IMR-90 (cell line): Measurements from ENCODE around the gene PRKAG2. TPM values are rescaled to one million over a fixed set of nuclear protein-coding genes. Genes with fewer than 3 reads are reported as not detected.

Source experiments
- ATAC-seq: fragments of 200-7000 bp; cut with Tn5 transposase; 2 replicates; pipeline ENCODE4 v1.9.1; 2020; ENCODE audit warnings: low read depth, mild to moderate bottlenecking, moderate library complexity
- BruUV-seq: library from RNA; stranded (reverse); fragments of 400-500 nt; replicated peaks from 2 replicates; lab custom pipeline; 2021; lab: Mats Ljungman, UMichigan
- CTCF ChIA-PET: fragments of 300-600 bp; formaldehyde crosslinking; extraction: SDS; loops from one replicate; lab custom pipeline; 2021; ENCODE audit warnings: antibody characterized with exemption; lab: Yijun Ruan, JAX
- POLR2A ChIA-PET: fragments of 300-600 bp; sonication (Branson Sonifier 250); formaldehyde crosslinking; loops from one replicate; lab custom pipeline; 2022; ENCODE audit warnings: antibody characterized with exemption; ENCODE audit not compliant: unreplicated experiment; lab: Charles Lee
- DNase-seq: peaks from one replicate; pipeline ENCODE4 v3.0.0; 2013
- H2AFZ ChIP-seq: replicated peaks from 2 replicates; pipeline ENCODE3; 2013; ENCODE audit warnings: low read length, mild to moderate bottlenecking; ENCODE audit not compliant: poor library complexity
- H2AK5ac ChIP-seq: 2 replicates; pipeline ENCODE4 v1.6.1; 2013; ENCODE audit warnings: low read depth, low read length, inconsistent platforms
- H2AK9ac ChIP-seq: replicated peaks from 2 replicates; pipeline ENCODE3; 2013; ENCODE audit warnings: mild to moderate bottlenecking, low read depth, low read length, moderate library complexity; ENCODE audit not compliant: poor library complexity
- H2BK120ac ChIP-seq: 2 replicates; pipeline ENCODE4 v1.6.1; 2013; ENCODE audit warnings: low read depth, low read length, inconsistent platforms
- H2BK15ac ChIP-seq: 3 replicates; pipeline ENCODE4 v1.6.1; 2013; ENCODE audit warnings: low read depth, low read length, inconsistent platforms
- H2BK20ac ChIP-seq: 2 replicates; pipeline ENCODE4 v1.6.1; 2013; ENCODE audit warnings: low read depth, mild to moderate bottlenecking, inconsistent platforms, low read length, moderate library complexity
- H2BK5ac ChIP-seq: 2 replicates; pipeline ENCODE4 v1.6.1; 2013; ENCODE audit warnings: mild to moderate bottlenecking, low read depth, low read length, inconsistent platforms; ENCODE audit not compliant: poor library complexity, severe bottlenecking
- H3K14ac ChIP-seq: replicated peaks from 2 replicates; pipeline ENCODE4 v1.6.1; 2013; ENCODE audit warnings: low read depth, low read length, inconsistent platforms
- H3K18ac ChIP-seq: 2 replicates; pipeline ENCODE4 v1.6.1; 2013; ENCODE audit warnings: low read depth, low read length, control low read depth
- H3K23ac ChIP-seq: 2 replicates; pipeline ENCODE4 v1.6.1; 2013; ENCODE audit warnings: low read depth, low read length, inconsistent platforms
- H3K27ac ChIP-seq: 2 replicates; pipeline ENCODE4 v1.5.1; 2013; ENCODE audit warnings: mild to moderate bottlenecking, control low read depth, low read length; ENCODE audit not compliant: insufficient read depth
- H3K27me3 ChIP-seq: 2 replicates; pipeline ENCODE4 v1.6.1; 2013; ENCODE audit warnings: low read length; ENCODE audit not compliant: control insufficient read depth, insufficient read depth
- H3K36me3 ChIP-seq: 2 replicates; pipeline ENCODE4 v1.6.1; 2013; ENCODE audit warnings: low read length, mixed read lengths; ENCODE audit not compliant: control insufficient read depth, insufficient read depth
- H3K4ac ChIP-seq: 2 replicates; pipeline ENCODE4 v1.6.1; 2013; ENCODE audit warnings: low read depth, low read length, inconsistent platforms
- H3K4me1 ChIP-seq: 2 replicates; pipeline ENCODE4 v1.6.1; 2013; ENCODE audit warnings: low read length, mixed read lengths; ENCODE audit not compliant: control insufficient read depth, insufficient read depth
- H3K4me2 ChIP-seq: 2 replicates; pipeline ENCODE4 v1.6.1; 2013; ENCODE audit warnings: low read depth, mild to moderate bottlenecking, control low read depth, low read length, moderate library complexity
- H3K4me3 ChIP-seq: 2 replicates; pipeline ENCODE4 v1.5.1; 2013; ENCODE audit warnings: low read depth, mild to moderate bottlenecking, control low read depth, low read length, moderate library complexity; ENCODE audit not compliant: insufficient read depth
- H3K56ac ChIP-seq: 2 replicates; pipeline ENCODE4 v1.6.1; 2013; ENCODE audit warnings: low read length, inconsistent platforms; ENCODE audit not compliant: insufficient read depth; ENCODE audit errors: extremely low read depth
- H3K79me1 ChIP-seq, 2 experiments: 2 replicates each; pipeline ENCODE4 v1.6.1; 2013; ENCODE audit warnings: low read length in 2 of 2, inconsistent platforms in 1 of 2, low read depth in 1 of 2
- H3K9ac ChIP-seq: 2 replicates; pipeline ENCODE4 v1.6.1; 2013; ENCODE audit warnings: low read depth, low read length, control low read depth
- H3K9me1 ChIP-seq: 2 replicates; pipeline ENCODE4 v1.6.1; 2013; ENCODE audit warnings: low read length, inconsistent platforms; ENCODE audit not compliant: insufficient read depth
- H3K9me3 ChIP-seq: 2 replicates; pipeline ENCODE4 v1.6.1; 2013; ENCODE audit warnings: low read length; ENCODE audit not compliant: control insufficient read depth, insufficient read depth
- H4K20me1 ChIP-seq: 2 replicates; pipeline ENCODE4 v1.6.1; 2013; ENCODE audit warnings: low read length, inconsistent platforms; ENCODE audit not compliant: insufficient read depth
- H4K5ac ChIP-seq: 2 replicates; pipeline ENCODE4 v1.6.1; 2013; ENCODE audit warnings: mild to moderate bottlenecking, low read depth, low read length, control low read depth
- H4K8ac ChIP-seq, 2 experiments: 2 replicates each; pipeline ENCODE4 v1.6.1; 2013; ENCODE audit warnings: low read depth in 2 of 2, low read length in 2 of 2, control low read depth in 1 of 2, inconsistent platforms in 1 of 2
- H4K91ac ChIP-seq: 2 replicates; pipeline ENCODE4 v1.6.1; 2013; ENCODE audit warnings: low read depth, low read length, inconsistent platforms; ENCODE audit not compliant: insufficient read depth
- BHLHE40 ChIP-seq: fragments of 150-350 bp; IDR thresholded peaks from 2 replicates; pipeline ENCODE4 v1.6.1; 2016; ENCODE audit warnings: mild to moderate bottlenecking, low read depth, low read length
- CEBPB ChIP-seq: IDR thresholded peaks from 2 replicates; pipeline ENCODE4 v1.6.1; 2012; ENCODE audit warnings: low read depth, low read length, improper control_type of control experiment
- CHD1 ChIP-seq: IDR thresholded peaks from 2 replicates; pipeline ENCODE4 v1.6.1; 2012; ENCODE audit warnings: low read depth, low read length, improper control_type of control experiment
- FOS ChIP-seq: fragments of 150-350 bp; IDR thresholded peaks from 2 replicates; pipeline ENCODE4 v1.6.1; 2016; ENCODE audit warnings: low read depth, low read length
- MAFK ChIP-seq: IDR thresholded peaks from 2 replicates; pipeline ENCODE4 v1.6.1; 2012; ENCODE audit warnings: low read depth, low read length, improper control_type of control experiment
- MAZ ChIP-seq: IDR thresholded peaks from 2 replicates; pipeline ENCODE4 v1.6.1; 2012; ENCODE audit warnings: low read depth, mild to moderate bottlenecking, low read length, improper control_type of control experiment, moderate library complexity, borderline replicate concordance
- MXI1 ChIP-seq: IDR thresholded peaks from 2 replicates; pipeline ENCODE4 v1.6.1; 2012; ENCODE audit warnings: low read depth, mild to moderate bottlenecking, low read length, moderate library complexity, borderline replicate concordance
- NFE2L2 ChIP-seq: fragments of 150-350 bp; IDR thresholded peaks from 2 replicates; pipeline ENCODE4 v1.6.1; 2016; ENCODE audit warnings: low read depth, mild to moderate bottlenecking, low read length
- RAD21 ChIP-seq: IDR thresholded peaks from 2 replicates; pipeline ENCODE4 v1.6.1; 2012; ENCODE audit warnings: low read length, improper control_type of control experiment
- RCOR1 ChIP-seq: IDR thresholded peaks from 2 replicates; pipeline ENCODE4 v1.6.1; 2012; ENCODE audit warnings: mild to moderate bottlenecking, low read length, improper control_type of control experiment; ENCODE audit not compliant: insufficient replicate concordance
- RFX5 ChIP-seq: IDR thresholded peaks from 2 replicates; pipeline ENCODE4 v1.8.0; 2012; ENCODE audit warnings: low read depth, mild to moderate bottlenecking, low read length, moderate library complexity
- SMC3 ChIP-seq: fragments of 150-350 bp; IDR thresholded peaks from 2 replicates; pipeline ENCODE4 v1.6.1; 2016; ENCODE audit warnings: low read depth, mild to moderate bottlenecking, antibody characterized with exemption, low read length, moderate library complexity
- WGBS, 2 experiments: methylation state at CpG; one replicate each; pipeline versions ENCODE4 v1.1.5 to v1.1.7; 2013; ENCODE audit warnings: missing lambda C conversion rate in 2 of 2; ENCODE audit not compliant: insufficient read length in 1 of 2; ENCODE audit errors: extremely low coverage in 2 of 2; 5-methylcytosine and 5-hydroxymethylcytosine counted together
- dilution Hi-C: fragments of 300-500 bp; cut with HindIII; formaldehyde crosslinking; loops from one replicate; pipeline ENCODE4 v1.14.3; 2018; ENCODE audit warnings: low sequenced_read_pairs; ENCODE audit not compliant: unreplicated experiment
- in situ Hi-C: fragments of 300-500 bp; cut with MboI; formaldehyde crosslinking; loops from 3 replicates; pipeline ENCODE4 v1.14.3; 2019; ENCODE audit warnings: low sequenced_read_pairs, inconsistent platforms, mixed read lengths
- intact Hi-C: fragments of 100-400 bp; cut with micrococcal nuclease; formaldehyde crosslinking; loops from 2 replicates; pipeline ENCODE4 v1.10.0; 2022
- polyA plus RNA-seq, 3 experiments: library from polyadenylated mRNA; depleted of rRNA; stranded (reverse); fragments of >200 nt; gene quantifications; 2 replicates each; pipeline ENCODE4 v1.2.3, GENCODE V29; 2012; ENCODE audit warnings: low replicate concordance in 1 of 3
- total RNA-seq: library from RNA; depleted of rRNA; stranded (reverse); fragments of >200 nt; gene quantifications from 2 replicates; pipeline ENCODE4 v1.2.3, GENCODE V29; 2012
- TF ChIP-seq, protein P1 (sequence below): fragments of 150-350 bp; IDR thresholded peaks from 2 replicates; pipeline ENCODE4 v1.6.1; 2016; ENCODE audit warnings: low read depth, mild to moderate bottlenecking, low read length, moderate library complexity, borderline replicate concordance
- TF ChIP-seq, protein P2 (sequence below): conservative IDR thresholded peaks from 2 replicates; pipeline ENCODE4 v1.5.1; 2012; ENCODE audit warnings: mild to moderate bottlenecking, low read depth, low read length, improper control_type of control experiment
- TF ChIP-seq, protein P3 (sequence below): fragments of 150-350 bp; IDR thresholded peaks from 2 replicates; pipeline ENCODE4 v1.6.1; 2017; ENCODE audit warnings: mild to moderate bottlenecking, antibody characterized with exemption, low read length, low read depth

PRKAG2 gene
- total and polyA plus RNA-seq, 2 of the 4 experiments (the other 2 are of a cell fraction): 15.4 to 21.6 TPM

DNA sequence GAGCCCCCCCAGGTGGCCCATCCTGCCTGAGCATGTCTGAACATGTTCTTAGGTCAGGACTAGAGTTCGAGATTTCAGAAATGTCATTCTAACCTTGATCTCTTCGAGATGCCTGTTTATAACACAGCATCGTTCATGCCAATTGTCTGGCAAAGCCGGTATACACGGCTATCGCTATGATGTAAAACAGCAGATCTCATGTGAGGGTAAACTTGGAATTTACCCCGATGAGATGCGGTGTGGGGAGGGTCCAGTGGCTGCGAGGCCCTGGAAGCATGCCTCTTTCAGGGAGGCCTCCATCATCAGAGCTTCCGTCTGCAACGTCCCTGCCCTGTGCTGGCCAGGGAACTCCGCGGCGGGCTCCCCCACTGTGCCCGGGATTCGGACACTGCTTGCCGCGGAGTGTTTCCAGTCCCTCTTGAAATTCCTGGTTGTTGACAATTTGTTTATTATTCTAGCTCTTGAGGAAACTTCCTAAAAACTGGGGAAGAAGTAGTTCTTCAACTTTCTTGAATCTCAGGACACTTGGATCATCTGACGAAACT lies 188.6 kb downstream of the PRKAG2 start:
- no peak overlapping the region for H3K4me3 ChIP-seq
- no peak overlapping the region for H3K4me2 ChIP-seq
- peak overlapping the region; percentile 92 for H2BK20ac ChIP-seq
- ChIA-PET CTCF (no interaction called here), POLR2A (no interaction called here)
- no peaks in the 10 kb centered on the region for H3K9me3 ChIP-seq
- peak overlapping the region; percentile 98 for H2AK5ac ChIP-seq
- H4K5ac ChIP-seq: peak overlapping the region; percentile 74
- H4K8ac ChIP-seq: peak overlapping the region; percentile 69 to 94
- peaks cover 38% of the 10 kb centered on the region for H3K4me1 ChIP-seq
- no peak overlapping the region for H2AFZ ChIP-seq
- TF ChIP-seq, protein P1, sequence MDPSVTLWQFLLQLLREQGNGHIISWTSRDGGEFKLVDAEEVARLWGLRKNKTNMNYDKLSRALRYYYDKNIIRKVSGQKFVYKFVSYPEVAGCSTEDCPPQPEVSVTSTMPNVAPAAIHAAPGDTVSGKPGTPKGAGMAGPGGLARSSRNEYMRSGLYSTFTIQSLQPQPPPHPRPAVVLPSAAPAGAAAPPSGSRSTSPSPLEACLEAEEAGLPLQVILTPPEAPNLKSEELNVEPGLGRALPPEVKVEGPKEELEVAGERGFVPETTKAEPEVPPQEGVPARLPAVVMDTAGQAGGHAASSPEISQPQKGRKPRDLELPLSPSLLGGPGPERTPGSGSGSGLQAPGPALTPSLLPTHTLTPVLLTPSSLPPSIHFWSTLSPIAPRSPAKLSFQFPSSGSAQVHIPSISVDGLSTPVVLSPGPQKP: no peak
- no peak for TF ChIP-seq CHD1
- no peak for TF ChIP-seq MXI1
- no peak for TF ChIP-seq MAFK
- TF ChIP-seq, protein P2, sequence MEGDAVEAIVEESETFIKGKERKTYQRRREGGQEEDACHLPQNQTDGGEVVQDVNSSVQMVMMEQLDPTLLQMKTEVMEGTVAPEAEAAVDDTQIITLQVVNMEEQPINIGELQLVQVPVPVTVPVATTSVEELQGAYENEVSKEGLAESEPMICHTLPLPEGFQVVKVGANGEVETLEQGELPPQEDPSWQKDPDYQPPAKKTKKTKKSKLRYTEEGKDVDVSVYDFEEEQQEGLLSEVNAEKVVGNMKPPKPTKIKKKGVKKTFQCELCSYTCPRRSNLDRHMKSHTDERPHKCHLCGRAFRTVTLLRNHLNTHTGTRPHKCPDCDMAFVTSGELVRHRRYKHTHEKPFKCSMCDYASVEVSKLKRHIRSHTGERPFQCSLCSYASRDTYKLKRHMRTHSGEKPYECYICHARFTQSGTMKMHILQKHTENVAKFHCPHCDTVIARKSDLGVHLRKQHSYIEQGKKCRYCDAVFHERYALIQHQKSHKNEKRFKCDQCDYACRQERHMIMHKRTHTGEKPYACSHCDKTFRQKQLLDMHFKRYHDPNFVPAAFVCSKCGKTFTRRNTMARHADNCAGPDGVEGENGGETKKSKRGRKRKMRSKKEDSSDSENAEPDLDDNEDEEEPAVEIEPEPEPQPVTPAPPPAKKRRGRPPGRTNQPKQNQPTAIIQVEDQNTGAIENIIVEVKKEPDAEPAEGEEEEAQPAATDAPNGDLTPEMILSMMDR: no peak
- TF ChIP-seq RFX5: no peak
- TF ChIP-seq, protein P3, sequence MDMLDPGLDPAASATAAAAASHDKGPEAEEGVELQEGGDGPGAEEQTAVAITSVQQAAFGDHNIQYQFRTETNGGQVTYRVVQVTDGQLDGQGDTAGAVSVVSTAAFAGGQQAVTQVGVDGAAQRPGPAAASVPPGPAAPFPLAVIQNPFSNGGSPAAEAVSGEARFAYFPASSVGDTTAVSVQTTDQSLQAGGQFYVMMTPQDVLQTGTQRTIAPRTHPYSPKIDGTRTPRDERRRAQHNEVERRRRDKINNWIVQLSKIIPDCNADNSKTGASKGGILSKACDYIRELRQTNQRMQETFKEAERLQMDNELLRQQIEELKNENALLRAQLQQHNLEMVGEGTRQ: no peak
- TF ChIP-seq MAZ: no peak
- no peak for TF ChIP-seq RAD21
- no peak for TF ChIP-seq CEBPB
- TF ChIP-seq RCOR1: no peak
- TF ChIP-seq SMC3: no peak
- TF ChIP-seq NFE2L2: no peak
- TF ChIP-seq BHLHE40: no peak
- no peak for TF ChIP-seq FOS
- in situ Hi-C loops: no loop called here
- H3K23ac ChIP-seq: peak overlapping the region; percentile 30; the same call in 1 of the 2 replicates
- peak overlapping the region; percentile 95 for H3K4ac ChIP-seq
- no peaks in the 10 kb centered on the region for H4K20me1 ChIP-seq
- H3K9me1 ChIP-seq: peaks cover 20% of the 10 kb centered on the region
- DNase-seq: no peak
- peak overlapping the region; percentile 98 for H2BK120ac ChIP-seq
- dilution Hi-C loops: no loop called here
- peak overlapping the region; percentile 70 for H3K14ac ChIP-seq
- peak overlapping the region; percentile 100 for H4K91ac ChIP-seq
- no peaks in the 10 kb centered on the region for H3K27me3 ChIP-seq
- H3K18ac ChIP-seq: peak overlapping the region; percentile 97
- 95% methylated on average over 9 of the region's 19 CpGs; no CpG with 5 or more reads in 1 of the 2 experiments for WGBS, 2 experiments
- H3K79me1 ChIP-seq: peaks cover 3% of the 10 kb centered on the region in 2 experiments; a peak in 1 of 4 replicates
- peak overlapping the region; percentile 98 for H2BK5ac ChIP-seq
- H3K56ac ChIP-seq: peak overlapping the region; percentile 64; the same call in 1 of the 2 replicates
- peak overlapping the region; percentile 97 for H2AK9ac ChIP-seq
- intact Hi-C loops: no loop called here
- ATAC-seq: no peak
- BruUV-seq: no TSS peak
- peak overlapping the region; percentile 98 for H2BK15ac ChIP-seq
- H3K27ac ChIP-seq: peak overlapping the region; percentile 86
- H3K36me3 ChIP-seq: no peaks in the 10 kb centered on the region
- no peak overlapping the region for H3K9ac ChIP-seq
